ENCODE measurements around the gene G0S2. TPM values are rescaled to one million over a fixed set of nuclear protein-coding genes. Genes with fewer than 3 reads are reported as not detected.

The G0S2 gene
- total RNA-seq, 4 donors from 2014 or later = 6.0 to 95.2 (median 11.0) TPM

- Histone ChIP-seq H3K36me3 (no peaks in the 10 kb centered on the region), H3K27me3 (peaks cover 5% of the 10 kb centered on the region), H3K4me1 (no peaks in the 10 kb centered on the region), H3K27ac (no peak overlapping the region), H3K4me3 (no peak overlapping the region), H3K9me3 (no peaks in the 10 kb centered on the region)
- 62 to 93% methylated on average over 1 of the region's 1 CpG for WGBS, 2 donors (ENCODE audit: low coverage in 1 of 2)
- TF ChIP-seq POLR2A (IDR thresholded peaks at IDR 0.05) (no peak), EP300 (IDR thresholded peaks at IDR 0.05) (no peak)
- no peak for ATAC-seq
Observed at GRCh38 chr1:209707308-209707707, 32.1 kb downstream of the G0S2 start.

- Histone ChIP-seq H3K4me3 (no peak overlapping the region), H3K27me3 (peaks cover 5% of the 10 kb centered on the region), H3K4me1 (no peaks in the 10 kb centered on the region), H3K36me3 (no peaks in the 10 kb centered on the region), H3K27ac (no peak overlapping the region), H3K9me3 (no peaks in the 10 kb centered on the region)
- WGBS, 2 donors (ENCODE audit: low coverage in 1 of 2) = 51 to 100% methylated on average over 1 to 3 of the region's 4 CpGs
- TF ChIP-seq POLR2AphosphoS5 (IDR thresholded peaks at IDR 0.05) (no peak), EP300 (IDR thresholded peaks at IDR 0.05) (no peak), CTCF (IDR thresholded peaks at IDR 0.05) (no peak), POLR2A (IDR thresholded peaks at IDR 0.05) (no peak)
- no peak for ATAC-seq
Observed at GRCh38 chr1:209708297-209708696, 33.1 kb downstream of the G0S2 start.

- WGBS, 2 donors (ENCODE audit: low coverage in 1 of 2) = 84 to 95% methylated on average over 2 of the region's 2 CpGs
Observed at GRCh38 chr1:209710093-209710492, 34.9 kb downstream of the G0S2 start.

GRCh38 chr1:209710847-209711246 is 35.6 kb downstream of the G0S2 start:
- ATAC-seq = no peak
- Histone ChIP-seq H3K4me1 (no peaks in the 10 kb centered on the region), H3K27ac (no peak overlapping the region), H3K36me3 (no peaks in the 10 kb centered on the region), H3K27me3 (peaks cover 5% of the 10 kb centered on the region), H3K9me3 (no peaks in the 10 kb centered on the region), H3K4me3 (no peak overlapping the region)
- no peak for TF ChIP-seq POLR2A (IDR thresholded peaks at IDR 0.05)
- no peak for TF ChIP-seq EP300 (IDR thresholded peaks at IDR 0.05)
- no peak for TF ChIP-seq POLR2AphosphoS5 (IDR thresholded peaks at IDR 0.05)
- TF ChIP-seq CTCF (IDR thresholded peaks at IDR 0.05) = no peak
- 74 to 81% methylated on average over 3 of the region's 3 CpGs for whole genome bisulfite sequencing, 2 donors (ENCODE audit: low coverage in 1 of 2)

More at GRCh38 chr1:209710093-209710492, 34.9 kb downstream of the G0S2 start:
- Histone ChIP-seq H3K4me3 (no peak overlapping the region), H3K4me1 (no peaks in the 10 kb centered on the region), H3K27ac (no peak overlapping the region), H3K9me3 (no peaks in the 10 kb centered on the region), H3K36me3 (no peaks in the 10 kb centered on the region), H3K27me3 (peaks cover 5% of the 10 kb centered on the region)
- no peak for TF ChIP-seq CTCF (IDR thresholded peaks at IDR 0.05)
- TF ChIP-seq EP300 (IDR thresholded peaks at IDR 0.05) = no peak
- TF ChIP-seq POLR2AphosphoS5 (IDR thresholded peaks at IDR 0.05) = no peak
- TF ChIP-seq POLR2A (IDR thresholded peaks at IDR 0.05) = no peak
- no peak for ATAC-seq

- no peak overlapping the region for H3K27ac ChIP-seq
- no peak for TF ChIP-seq POLR2A (IDR thresholded peaks at IDR 0.05)
- TF ChIP-seq POLR2AphosphoS5 (IDR thresholded peaks at IDR 0.05) = no peak
- no peak for TF ChIP-seq EP300 (IDR thresholded peaks at IDR 0.05)
- TF ChIP-seq CTCF (IDR thresholded peaks at IDR 0.05) = no peak
- H3K4me1 ChIP-seq = no peaks in the 10 kb centered on the region
- H3K27me3 ChIP-seq = no peaks in the 10 kb centered on the region
- WGBS, 2 donors (ENCODE audit: low coverage in 1 of 2) = 63 to 75% methylated on average over 2 of the region's 2 CpGs
- no peak for ATAC-seq
- H3K9me3 ChIP-seq = no peaks in the 10 kb centered on the region
- no peaks in the 10 kb centered on the region for H3K36me3 ChIP-seq
- no peak overlapping the region for H3K4me3 ChIP-seq
Observed at GRCh38 chr1:209714338-209714737, 39.1 kb downstream of the G0S2 start.

Measured in gastroesophageal sphincter (tissue), 4 donors.